DMS114 treated with DMSO at 0.1 percent for 48 hours (cell line): ENCODE measurements around the gene SHISA9.

Source experiments
- DNase-seq: peaks from one replicate; lab custom pipeline; 2025; ENCODE audit not compliant: unreplicated experiment; lab: John Stamatoyannopoulos, UW

Gene SHISA9

DNA sequence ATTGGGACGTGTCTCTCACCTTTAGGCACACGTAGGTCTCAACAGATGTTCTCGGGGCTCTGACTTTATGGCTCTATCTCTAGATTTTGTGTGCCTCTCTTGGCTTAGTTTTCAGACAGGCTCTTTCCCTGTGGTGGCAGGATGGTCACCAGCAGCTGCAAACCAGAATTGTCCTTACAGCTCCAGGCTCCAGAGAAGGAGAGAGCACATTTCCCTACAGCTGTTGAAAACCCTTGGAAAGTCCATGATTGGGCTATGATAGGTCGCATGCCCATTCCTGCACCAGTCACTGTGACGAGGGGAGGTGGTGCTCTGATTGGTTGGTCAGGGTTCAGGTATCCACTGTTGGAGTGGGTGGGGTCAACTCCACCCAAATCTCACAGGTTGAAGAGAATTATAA lies 41.5 kb downstream of the SHISA9 start:
- no peak for DNase-seq

DNA sequence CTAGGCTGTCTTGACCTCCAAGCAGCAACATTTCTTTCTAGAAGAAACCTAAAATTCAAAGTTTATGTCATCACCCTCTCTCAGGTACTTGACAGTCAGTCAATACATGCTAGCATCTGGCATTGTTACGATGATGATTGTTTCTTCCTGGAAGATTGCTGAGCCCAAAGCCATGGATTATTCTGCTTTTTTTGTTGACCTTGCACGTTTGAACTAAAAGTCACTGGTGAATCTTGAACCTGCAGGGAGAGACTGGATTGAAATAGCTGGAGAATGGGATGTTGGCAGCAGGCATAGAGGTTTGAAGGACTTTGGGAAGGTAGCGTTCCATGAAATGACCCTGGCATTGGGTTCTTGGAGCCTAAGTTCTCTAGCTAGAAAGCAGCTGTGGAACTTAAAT lies 42.9 kb downstream of the SHISA9 start:
- DNase-seq: no peak

DNA sequence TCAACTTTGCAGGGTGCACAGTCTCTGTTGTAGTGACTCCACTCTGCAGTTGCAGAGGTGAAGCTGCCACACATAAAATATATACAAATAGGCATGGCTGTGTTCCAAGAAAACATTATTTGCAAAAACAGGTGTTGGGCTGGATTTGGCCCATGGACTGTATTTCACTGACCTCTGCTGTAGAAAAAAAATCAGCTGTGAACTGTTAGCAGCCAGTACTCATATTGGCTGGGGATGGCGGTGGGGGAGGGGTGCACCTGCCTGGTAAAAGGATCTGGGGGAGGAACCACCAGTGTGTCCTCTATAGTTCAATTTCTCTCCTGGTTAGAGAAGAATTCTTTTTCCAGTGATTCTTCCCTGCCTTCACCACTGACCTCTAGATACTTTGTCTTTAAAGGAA lies 50.0 kb downstream of the SHISA9 start:
- no peak for DNase-seq

DNA sequence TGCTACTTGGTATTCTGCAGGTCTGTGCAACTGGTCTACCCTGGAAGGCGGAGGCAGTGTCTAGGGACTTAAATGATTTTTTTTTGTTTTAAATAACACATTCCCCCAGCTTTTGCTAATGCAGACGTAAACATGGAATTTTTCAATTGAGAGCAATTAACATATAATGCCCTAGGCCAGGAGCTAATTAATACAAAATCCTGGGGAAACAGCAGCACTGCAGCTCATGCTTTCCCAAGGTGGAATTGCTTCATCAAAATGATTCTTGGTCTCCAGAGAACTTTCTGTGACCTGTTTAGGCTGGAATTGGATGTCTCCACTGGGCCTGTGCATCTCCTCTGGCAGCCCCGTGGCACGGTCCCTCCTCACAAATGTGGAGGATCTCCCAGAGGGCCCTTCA lies 50.6 kb downstream of the SHISA9 start:
- no peak for DNase-seq

DNA sequence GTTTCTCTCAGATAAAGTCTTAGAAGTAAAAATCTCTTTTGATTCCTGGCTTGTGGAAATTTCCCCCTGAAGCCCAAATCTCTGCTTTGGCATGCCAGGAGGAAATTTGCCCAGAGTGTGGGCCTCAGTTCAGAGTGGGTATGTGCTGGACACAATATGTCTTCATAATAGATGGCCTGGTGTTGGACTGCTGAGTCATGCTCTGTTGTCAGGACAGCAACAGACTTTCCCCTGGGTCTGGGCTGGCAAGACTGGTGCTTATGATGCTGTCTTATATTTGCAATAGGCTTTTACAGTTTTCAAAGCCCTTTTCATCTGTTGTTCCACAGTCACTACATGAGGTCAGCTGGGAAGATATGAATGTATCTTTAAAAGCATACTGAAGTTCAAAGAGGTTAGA lies 57.0 kb downstream of the SHISA9 start:
- DNase-seq: no peak

DNA sequence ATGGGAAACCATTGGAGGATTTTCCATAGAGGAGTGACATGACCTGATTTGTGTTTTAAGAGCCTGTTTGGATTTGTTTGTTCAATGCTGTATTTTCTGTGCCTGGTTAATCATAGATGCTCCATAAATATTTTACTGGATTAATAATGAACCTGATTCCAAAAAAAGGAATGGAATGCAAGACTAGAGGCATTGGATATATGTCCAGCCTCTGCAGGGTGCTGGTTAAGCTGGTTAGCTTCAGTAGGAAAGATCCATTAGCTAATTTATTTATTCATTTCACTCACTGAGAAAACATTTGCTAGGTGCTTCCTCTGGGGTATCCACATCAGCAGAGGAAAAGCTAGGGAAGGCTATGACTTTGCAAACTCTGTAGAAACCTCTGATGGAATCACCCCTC lies 57.7 kb downstream of the SHISA9 start:
- DNase-seq: no peak

DNA sequence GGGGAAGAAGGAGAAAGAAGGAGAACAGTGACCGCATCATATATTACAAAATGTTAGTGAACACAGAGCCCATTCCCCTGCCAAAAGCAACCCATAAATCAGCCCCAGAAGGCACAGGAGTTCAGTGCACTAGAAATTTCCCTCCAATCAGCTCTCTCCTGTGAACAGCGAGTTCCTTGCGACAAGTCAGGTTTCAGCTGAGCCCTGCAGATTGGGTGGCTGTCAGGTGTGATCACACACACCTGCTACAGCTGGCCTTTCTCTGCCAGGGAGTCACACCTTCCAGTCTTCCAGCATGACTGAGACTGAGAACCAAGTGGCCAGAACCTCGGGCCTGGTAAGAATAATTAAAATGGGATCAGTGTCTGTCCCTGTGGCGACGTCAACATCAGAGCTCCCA lies 60.2 kb downstream of the SHISA9 start:
- no peak for DNase-seq

DNA sequence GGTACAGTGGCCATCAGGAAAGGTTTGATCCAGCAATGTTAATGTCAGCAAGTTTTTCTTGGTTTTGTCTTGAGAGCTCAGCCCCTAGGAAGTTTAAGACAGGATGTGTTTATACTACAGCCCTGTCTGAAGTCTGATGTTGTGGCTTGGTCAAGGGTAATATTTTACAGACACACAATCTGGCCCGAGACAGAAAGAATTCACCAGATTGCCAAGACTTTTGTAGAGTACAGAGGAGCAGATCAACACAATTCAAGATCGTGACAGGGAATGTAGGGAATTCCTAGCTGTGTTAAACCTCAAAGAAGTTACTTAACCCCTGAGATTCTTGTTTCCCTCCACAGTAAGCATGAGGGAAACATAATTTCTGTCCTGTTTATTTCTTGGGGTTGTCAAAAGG lies 63.1 kb downstream of the SHISA9 start:
- no peak for DNase-seq

DNA sequence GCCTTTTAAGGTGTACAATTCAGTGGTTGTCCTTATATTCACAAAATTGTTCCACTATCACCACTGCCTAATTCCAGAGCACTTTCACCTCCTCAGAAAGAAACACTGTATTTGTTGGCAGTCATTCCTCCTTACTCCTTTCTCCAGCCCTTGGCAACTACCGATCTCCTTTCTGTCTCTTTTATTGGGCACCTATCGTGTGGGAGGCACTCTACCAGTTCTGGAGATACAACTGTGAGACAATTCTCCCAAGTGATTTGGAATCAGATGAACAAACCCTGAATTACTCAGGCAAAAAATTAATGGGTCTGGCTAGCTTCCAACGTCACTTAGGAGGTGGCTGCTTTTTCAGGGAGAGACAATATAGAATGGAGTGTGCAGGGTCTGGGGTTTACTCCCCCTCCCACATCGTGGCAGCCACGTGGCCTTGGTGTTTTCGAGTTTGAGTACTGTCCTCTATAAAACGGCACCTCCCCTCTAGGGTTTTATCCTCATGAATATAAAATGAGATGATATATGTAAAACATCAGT lies 63.9 kb downstream of the SHISA9 start:
- DNase-seq: no peak

DNA sequence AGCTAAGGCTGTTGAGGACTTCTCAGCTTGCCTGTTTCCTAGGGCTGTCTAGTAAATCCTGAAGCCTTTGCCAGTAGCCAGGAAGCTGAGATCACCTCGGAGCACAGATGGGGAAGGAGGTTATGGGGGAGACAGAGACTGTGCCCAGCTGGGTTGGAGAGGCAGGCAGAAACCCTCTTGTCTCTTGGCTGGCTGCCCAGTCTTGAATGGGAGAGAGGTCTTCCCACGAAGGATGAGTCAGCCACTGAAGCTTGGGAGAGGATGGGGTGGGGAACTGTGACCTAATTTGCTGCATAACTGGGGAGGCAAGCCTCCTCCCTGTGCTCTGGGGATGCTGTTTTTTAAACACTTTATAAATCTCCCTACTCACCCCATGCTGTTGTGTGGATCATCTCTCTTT lies 69.8 kb downstream of the SHISA9 start:
- no peak for DNase-seq

DNA sequence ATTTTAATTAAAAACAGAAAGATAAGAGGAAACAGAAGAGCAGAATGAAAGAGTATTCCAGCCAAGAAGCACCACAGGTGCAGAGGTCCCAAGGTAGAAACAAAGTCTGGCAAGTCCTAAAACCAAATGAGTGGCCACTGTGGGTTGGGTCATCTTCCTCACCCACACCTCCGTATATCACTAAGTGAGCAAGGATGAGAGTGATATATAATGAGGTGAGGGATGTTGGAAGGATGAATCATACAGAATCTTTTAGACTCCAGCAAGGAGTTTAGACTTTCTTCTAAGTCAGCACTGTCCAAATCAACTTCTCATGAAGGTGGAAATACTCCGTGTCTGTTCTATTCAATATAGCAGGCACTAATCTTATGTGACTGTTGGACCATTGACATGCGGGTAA lies 70.8 kb downstream of the SHISA9 start:
- DNase-seq: no peak

DNA sequence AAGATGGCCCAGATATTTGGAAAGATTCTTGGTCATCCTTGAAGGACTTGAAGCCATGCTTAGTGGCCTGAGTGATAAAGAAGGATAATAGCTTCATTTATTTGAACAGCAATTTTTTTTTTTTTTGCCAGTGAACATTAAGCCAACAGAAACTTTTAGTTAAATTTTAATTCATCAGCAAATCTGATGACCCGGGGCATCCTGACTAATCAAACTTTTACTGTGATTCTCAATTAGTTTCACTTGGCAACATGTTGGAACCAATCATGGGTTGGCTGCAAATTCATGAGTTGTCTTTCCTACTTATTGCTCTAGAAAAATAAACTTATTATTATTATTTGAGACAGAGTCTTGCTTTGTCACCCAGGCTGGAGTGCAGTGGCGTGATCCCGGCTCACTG lies 74.4 kb downstream of the SHISA9 start:
- no peak for DNase-seq

DNA sequence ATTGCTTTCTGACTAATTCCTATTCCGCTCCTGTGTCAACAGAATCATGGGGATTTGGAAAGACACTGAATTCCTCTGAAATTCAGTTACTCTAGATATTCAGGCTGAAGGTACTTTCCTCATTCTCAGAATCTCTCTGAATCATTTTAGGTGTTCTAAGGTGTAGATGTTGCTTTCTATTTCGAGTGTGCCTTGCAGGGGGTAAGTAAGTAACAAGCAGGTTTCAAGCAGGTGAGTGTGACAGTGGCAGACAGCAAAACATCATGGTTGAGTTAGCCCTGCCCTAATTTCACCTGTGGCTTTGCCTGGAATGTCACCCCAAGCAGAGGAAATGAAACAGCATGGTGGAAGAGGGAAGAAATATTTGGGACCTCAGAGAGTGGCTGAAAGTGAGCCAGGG lies 75.1 kb downstream of the SHISA9 start:
- no peak for DNase-seq

DNA sequence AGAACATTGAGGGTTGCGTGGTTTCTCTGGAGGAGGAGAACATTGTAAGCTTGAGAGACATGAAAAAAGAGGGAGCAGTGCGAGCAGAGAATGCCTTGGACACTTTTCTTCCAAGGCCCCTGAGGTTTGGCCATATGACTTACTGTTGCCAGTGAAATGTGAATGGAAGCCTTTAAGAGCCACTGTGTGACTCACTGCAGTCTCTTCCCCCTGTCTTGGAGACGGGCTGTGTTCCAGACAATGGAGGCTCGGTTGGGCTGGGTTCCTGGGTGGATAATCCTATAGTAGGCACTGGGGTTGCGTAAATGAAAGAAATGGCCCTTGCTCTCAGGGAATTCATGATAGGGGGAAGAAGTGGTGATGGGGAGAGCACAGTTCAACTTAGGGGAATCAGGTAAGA lies 75.5 kb downstream of the SHISA9 start:
- DNase-seq: no peak

DNA sequence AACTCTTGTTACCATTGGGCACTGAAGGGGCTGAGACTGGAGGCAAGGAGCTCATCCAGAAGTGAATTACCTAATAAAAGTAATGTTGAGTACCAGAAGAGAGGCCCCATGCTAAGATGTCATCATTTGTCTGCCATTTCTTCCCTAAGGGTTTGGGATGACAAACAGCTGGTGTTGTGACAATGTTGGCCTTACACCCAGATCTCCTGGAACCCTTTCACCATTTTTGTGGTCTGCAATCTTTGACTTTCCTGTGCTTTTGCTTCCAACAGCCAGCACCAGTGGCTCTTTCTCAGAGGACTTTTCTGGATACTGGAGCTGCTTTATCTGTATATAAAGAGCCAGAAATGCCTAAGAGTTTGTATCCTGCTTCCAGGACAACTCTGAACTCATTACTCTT lies 84.1 kb downstream of the SHISA9 start:
- DNase-seq: no peak

DNA sequence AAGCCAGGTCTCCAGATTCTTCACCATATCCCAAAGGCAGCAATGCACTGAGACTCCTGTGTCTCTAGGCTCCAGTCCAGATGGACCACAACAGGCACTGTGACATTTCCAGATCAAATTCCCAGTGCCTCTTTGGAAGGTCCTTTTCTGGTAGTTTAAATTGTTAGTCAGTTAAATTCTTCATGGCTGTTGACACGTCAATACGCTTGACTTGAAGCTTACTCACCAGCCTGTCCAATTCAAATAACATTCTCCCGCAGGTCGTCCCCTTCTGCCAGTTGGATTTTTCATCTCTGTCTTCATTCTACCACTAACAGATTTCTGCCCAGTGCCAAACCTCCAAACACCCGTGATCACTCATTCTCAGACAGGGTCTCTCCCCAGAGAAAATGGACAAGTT lies 86.7 kb downstream of the SHISA9 start:
- DNase-seq: no peak

DNA sequence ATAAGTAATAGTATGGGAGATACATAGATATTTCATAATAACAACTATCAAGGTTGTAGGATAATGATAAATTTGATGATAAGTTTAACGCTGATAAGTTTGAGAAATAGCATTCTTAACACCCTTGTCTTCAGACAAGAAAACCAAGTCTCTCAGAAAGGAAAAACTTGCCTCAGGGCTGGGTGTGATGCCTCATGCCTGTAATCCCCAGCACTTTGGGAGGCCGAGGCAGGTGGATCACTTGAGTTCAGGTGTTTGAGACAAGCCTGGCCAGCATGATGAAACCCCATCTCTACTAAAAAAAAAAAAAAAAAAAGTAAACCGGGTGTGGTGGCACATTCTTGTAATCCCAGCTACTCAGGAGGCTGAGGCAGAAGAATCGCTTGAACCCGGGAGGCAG lies 90.7 kb downstream of the SHISA9 start:
- DNase-seq: no peak

DNA sequence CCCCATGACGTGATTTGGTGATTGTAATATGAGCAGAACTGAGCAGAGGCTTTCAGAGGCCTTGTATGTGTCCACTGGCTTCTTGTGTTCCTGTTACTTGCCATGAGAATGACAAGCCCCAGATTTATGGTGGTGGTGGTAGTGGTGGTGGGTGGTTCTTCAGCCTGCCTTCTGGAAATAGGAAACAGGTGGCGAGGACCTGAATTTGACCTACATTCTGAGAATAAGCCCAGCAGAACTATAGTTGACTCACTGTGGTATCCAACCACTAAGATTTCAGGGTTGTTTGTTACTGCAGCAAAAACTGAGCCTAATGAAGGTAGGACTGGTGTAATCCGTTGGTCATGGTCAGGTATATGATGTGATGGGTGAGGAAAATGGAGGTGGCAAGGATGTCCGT lies 93.0 kb downstream of the SHISA9 start:
- DNase-seq: no peak

DNA sequence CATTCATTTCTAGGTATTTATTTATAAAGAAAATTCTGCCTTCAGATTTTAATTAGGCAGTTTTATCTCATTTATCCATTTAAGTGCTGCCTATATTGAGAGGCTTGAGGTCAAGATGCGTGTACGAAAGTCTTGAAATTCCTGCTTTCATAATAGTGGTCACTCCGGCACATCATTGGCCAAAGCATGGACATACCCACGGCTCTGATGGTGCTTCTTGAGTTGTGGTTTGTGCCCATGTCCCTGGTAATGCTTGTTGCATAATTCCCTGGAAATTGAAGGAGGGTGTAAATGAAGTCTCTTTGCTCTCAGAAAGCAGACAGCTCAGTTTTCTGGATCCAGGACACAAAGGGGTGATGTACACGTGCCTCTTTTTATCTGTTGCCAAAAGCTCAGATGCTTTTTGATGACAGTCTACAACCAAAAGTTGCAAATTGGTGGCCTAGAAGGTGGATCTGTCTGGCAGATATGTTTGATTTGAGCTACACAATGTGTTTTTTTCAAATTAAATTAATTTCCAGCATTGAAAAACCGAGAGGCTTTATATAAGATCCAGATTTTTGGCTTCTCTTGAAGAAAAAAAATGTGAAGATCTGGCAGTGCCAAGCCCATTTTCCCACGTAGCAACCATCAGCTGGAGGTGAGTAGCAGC lies 94.4 kb downstream of the SHISA9 start:
- no peak for DNase-seq

DNA sequence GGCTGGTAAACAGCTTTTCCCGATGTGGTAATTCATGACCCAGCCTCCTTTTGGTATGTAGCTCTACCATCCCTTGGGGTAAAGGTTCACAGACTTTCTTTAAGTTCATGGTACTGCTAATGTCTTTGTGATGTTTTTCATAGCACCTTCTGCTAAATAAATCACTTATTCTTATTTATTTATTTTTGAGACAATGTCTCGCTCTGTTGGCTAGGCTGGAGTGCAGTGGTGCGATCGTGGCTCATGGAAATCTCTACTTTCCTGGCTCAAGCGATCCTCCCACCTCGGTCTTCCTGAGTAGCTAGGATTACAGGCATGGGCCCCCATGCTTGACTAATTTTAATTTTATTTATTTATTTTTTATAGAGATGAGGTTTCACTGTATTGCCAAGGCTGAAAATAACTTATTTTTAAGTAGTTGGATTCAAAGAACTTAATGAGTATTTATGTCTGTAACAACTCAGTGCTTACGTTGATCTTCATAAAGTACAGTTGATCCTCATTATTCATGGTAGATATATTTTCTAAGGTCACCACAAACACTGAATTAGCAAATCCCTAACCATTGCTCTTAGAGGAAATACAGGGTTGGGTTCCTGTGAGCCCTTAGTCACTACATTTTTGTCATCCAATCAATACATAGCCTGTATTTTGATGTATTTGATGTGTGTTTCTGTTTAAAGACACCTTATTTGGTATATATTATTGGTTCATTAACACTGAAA lies 97.1 kb downstream of the SHISA9 start:
- no peak for DNase-seq

DNA sequence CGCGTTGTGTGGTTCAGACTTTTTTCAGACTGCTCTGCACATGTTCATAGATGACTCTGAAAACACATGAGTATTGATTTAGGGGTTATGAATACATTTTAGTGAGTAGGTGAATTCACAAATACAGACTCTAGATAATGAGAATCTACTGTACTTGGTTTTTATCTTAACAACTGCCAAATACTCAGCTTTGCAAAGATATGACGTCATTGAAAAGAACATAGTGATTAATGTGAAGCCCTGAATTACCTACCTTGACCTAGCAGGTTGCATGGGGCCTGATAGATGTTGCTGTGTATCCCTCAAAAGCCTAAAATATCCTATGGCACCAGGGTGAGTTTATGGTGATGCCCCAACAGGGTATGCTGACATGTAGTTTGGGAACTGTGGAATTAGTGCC lies 98.0 kb downstream of the SHISA9 start:
- DNase-seq: no peak

DNA sequence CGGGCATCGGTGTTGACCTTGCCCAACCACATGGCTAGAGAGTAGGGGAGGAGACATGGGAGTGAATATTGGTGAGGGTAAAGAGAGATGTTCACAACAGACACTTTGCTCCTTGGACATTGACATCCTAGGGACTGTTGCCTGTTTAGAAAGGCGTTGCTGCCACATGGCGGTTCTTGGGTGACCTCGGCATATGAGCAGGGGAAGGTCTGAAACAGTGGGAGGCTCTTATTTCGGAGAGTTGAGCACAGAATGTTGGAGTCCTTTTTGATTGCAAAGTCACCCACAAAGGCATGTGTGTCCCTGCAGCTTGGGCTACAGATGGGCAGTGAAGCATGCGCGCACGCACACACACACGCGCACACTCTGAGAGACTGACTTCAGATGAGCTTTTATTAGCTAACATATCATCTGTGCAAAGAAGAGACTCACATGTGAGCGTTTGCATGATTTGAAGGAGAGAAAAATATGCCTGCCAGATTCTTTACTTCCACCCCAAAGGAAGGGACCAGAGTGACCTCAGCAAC lies 104.4 kb downstream of the SHISA9 start:
- no peak for DNase-seq

DNA sequence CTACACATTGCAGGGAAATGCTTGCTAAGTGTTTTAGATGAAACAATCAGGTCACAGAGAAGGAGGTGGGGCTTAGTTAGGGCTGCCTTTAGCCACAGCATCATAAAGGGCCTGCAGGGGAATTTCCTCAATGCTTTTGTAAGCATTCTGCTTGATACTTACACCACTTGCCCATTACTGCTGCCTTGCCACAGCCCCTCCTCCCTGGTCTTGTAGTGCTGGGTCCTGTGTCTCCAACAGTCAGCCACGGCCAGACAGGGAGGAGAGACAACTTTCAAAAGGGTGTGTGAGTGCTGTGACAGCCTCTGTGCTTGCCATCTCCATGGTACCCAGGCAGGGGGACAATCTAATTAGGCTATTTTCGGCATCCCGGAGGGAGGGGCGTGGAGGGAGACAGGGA lies 111.2 kb downstream of the SHISA9 start:
- DNase-seq: no peak
